ENCODE data around the gene TRMT1.

GRCh38 chr19:13062317-13062716, 54.2 kb downstream of the TRMT1 start:
- TF ChIP-seq CTCF (conservative IDR thresholded peaks at IDR 0.05; ENCODE audit: low read depth, low read length) (no peak), EZH2 (IDR thresholded peaks at IDR 0.05; ENCODE audit: borderline replicate concordance, low read depth, low read length, poor library complexity, severe bottlenecking) (no peak)
